M059J (cell line): Measurements from ENCODE around the gene ACER3. TPM values are rescaled to one million over a fixed set of nuclear protein-coding genes. Genes with fewer than 3 reads are reported as not detected.
A peak's percentile ranks its signal among the peaks of the same experiment; 100 is the strongest.
"Not testable (repeated sequence)": the region's sequence is repeated elsewhere in the genome, so short reads cannot be mapped to it uniquely, and the experiment has no call there.

Source experiments
- DNase-seq: peaks from one replicate; pipeline ENCODE4 v3.0.0-alpha.2; 2012; ENCODE audit warnings: low read depth
- total RNA-seq: library from RNA; depleted of rRNA; stranded (reverse); fragments of >200 nt; shearing (Covaris generic); gene quantifications from 2 replicates; pipeline ENCODE4 v1.2.3, GENCODE V29; 2014

ACER3 gene
- total RNA-seq, 1 experiment from 2014 or later = 21.4 TPM

GRCh38 chr11:76995081-76995576, 134.4 kb downstream of the ACER3 start:
- DNase-seq = no peak

- DNase-seq = no peak
These were observed 136.8 kb downstream of the ACER3 start for GRCh38 chr11:76997512-76997911.

DNA sequence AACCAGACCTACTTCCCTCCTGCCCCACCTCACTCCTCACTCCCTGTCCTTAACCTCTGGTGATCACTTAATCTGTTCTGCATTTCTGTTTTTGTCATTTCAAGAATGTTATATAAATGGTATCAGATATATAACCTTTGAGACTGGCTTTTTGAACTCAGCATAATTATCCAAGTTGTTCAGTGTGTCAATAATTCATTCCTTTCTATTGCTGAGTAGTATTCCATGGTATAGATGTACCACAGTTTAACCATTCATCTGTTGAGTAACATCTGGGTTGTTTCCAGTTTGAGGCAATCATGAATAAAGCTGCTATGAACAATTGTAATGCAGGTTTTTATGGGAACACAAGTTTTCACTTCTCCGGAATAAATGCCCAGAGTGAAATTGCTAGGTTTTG, 138.9 kb downstream of the ACER3 start:
- DNase-seq = no peak

DNA sequence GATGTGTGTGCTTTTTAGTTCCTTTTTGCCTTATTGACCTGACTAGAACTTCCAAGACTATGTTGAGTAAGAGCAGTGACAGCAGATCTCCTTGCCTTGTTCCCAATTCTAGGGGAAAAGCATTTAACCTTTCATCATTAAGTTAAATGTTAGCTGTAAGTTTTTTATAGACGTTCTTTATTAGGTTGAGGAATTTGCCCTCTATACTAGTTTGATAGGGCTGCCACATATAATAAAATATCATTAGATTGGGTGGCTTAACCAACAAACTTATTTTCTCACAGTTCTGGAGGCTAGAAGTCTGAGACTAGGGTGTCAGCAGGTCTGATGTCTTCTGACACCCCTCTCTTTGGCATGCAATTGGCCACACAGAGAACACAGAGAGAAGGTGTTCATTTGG, 140.9 kb downstream of the ACER3 start:
- DNase-seq = no peak

DNA sequence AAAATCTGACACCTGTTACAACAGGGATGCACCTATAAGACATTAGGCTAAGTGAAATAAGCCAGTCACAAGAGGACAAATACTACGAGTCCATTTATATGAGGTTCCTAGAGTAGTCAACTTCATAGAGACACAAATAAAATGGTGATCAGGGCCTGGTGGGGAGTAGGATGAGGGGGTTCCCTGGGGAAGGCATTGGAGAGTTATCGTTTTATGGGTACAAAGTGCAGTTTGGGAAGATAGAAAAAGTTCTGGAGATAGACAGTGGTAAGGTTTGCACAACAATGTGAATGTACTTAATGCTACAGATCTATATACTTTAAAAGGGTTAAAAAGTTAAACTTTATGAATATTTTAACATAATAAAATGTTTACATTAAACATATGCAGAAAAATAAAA, 142.1 kb downstream of the ACER3 start:
- no peak for DNase-seq

DNA sequence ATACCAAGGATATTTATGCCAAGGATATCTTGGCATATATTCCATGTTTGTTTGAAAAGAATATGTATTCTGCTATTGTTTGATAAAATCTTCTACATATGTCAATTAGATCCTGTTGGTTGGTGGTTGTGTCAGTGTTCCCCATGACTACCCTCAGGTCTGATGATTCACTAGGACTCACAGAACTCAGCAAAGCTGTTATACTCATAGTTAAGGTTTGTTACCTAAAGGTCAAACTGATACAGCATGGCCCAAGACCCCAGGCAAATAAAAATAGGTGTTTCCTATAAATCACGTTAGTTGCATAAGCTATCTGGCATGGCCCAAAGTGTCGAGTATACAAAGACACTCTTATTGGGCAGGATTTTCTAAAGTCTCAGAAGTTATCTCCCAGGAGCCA, 143.2 kb downstream of the ACER3 start:
- peak; percentile 34 for DNase-seq

DNA sequence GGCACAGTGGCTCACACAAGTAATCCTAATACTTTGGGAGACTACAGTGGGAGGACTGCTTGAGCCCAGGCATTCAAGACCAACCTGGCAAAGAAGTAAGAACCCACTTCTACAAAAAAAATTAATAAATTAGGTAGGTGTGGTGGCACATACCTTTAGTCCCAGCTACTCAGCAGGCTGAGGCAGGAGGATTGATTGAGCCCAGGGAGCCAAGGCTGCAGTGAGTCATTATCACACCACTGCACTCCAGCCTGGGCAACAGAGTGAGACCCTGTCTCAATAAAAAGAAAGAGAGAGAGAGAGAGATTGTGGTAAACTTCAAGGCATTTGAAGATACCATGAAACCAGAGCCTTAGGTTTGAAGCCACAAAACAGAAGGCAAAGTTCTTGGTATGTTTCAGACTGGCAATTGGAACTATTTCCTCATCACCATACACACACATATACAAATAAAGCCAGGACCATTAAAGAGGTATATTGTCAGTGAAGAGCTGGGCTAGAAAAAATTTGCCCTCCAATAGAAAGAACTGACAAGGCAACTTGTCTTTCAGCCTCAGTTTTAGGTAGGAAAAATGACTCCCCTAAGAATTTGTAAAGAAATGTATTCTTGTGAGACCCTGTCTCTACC, 148.9 kb downstream of the ACER3 start:
- DNase-seq = no peak

DNA sequence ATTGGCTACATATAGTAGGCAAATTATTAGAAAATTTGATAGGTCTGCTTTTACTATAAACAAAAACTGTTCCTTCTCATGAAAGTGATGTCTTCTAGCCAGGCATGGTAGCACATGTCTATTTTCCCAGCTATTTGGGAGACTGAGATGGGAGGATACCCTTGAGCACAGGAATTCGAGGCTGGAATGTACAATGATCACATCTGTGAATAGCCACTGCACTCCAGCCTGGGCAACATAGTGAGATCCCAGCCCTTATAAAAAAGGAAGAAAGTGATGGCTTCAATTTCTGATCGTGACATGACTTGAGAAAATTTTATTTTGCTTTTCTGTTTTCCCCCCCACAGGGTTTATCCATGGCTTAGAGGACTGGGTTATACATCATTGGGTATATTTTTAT, 154.0 kb downstream of the ACER3 start:
- DNase-seq = no peak

DNA sequence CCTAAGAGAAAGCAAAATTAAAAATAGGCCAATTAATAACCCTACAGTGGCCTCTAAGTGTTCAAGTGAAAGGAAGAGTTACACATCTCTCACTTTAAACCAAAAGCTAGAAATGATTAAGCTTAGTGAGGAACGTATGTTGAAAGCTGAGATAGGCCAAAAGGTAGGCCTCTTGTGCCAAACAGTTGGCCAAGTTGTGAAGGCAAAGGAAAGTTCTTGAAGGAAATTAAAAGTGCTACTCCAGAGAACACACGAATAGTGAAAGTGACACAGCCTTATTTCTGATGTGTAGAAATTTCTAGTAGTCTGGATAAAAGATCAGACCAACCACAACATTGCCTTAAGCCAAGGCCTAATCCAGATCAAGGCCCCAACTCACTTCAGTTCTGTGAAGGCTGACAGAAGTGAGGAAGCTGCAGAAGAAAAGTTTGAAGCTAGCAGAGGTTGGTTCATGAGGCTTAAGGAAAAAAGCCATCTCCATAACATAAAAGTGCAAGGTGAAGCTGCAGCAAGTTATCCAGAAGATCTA, 157.7 kb downstream of the ACER3 start:
- not testable (repeated sequence) for DNase-seq

GRCh38 chr11:77019976-77020595, 159.4 kb downstream of the ACER3 start:
- DNase-seq = peak; percentile 85

GRCh38 chr11:77020734-77021133, 160.0 kb downstream of the ACER3 start:
- DNase-seq = no peak

GRCh38 chr11:77024745-77025144, 164.0 kb downstream of the ACER3 start:
- no peak for DNase-seq

DNA sequence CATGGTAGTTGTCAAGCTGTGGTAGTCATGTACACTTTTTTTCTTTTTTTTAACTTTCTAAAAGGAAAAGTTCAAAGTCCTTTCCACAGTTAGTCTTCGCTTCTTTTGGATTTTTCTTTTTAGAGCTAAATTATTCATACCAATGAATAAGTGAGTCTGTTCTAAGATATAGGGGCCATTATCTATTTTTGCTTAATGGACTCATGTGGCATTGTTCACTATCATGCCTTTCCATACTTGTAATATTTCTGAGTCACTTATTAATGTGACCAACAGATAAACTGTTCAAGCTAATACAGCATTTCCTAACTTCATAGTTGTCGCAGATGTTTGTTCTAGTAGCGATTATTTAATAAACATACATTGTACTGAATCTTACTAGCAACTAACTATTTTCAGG, 165.5 kb downstream of the ACER3 start:
- DNase-seq = no peak

DNA sequence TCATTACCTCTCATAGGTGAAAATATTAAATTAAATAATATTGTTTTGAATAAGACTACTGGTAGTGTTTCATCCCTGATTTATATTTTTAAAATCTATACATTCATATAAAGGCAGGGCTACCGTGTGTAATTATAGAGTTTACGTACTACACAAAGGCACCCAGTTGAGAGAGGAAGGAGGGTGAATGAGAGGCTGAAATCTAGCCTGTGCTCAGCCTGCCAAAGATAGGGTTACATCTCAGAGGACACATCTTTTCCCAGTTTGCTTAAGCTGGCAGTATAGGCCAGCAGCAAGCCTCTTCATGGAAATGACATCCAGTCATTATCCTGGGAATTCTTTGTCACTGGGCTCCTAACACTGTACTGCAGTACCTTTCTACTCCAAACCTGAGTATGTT, 166.0 kb downstream of the ACER3 start:
- DNase-seq = no peak

DNA sequence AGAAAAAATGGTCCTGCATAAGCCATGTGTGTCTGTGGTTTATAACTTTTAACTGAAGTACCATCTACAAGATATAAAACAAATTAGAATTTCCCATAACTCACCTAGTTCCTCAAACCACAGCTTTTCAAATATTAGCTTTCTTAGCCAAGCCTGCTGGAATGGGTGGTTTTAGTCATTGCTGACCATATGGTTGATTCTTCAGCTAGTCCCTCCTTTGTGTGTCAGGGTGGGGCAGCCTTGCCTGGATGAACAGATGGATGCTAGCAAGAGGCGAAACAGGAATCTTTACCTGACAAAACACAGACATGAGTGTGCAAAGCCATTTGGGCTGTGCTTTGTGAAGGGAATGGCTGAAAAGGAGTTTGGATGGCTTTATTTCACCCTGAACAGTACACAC, 166.6 kb downstream of the ACER3 start:
- DNase-seq = no peak

DNA sequence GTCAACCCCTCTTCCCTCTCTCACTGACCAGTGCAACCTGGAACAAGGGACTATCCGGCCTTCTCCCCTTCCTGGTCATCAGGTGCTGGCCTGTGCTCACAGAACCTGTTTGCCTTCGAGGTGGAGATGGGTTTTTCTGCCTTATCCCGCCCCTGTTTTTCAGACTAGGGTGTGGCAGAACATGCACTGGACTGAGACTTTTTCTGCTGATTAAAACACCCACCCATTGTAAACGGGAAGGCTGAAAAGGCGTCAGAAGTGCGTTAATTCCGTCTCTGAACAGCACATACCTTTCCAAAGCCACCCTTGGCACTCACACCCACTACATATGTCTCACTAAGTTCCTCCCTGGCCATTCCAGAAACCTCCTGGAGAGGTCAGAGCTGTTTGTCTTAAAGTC, 169.1 kb downstream of the ACER3 start:
- DNase-seq = no peak

- DNase-seq = no peak
These were observed 170.2 kb downstream of the ACER3 start for GRCh38 chr11:77030834-77031414.

DNA sequence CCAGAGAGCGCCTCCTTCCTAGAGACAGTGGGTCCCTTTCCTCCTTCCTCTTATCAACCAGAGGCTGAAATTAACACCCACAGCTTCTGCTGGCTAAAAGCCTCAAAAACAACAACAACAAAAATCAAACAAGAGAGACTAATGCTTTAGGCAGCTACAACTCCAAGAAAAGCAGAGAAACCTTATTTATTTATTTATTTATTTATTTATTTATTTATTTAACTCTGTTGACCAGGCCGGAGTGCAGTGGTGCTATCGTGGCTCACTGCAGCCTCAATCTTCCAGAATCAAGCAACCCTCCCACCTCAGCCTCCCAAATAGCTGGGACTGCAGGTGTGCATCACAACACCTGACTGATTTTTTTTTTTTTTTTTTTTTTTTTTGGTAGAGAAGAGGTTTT, 170.9 kb downstream of the ACER3 start:
- no peak for DNase-seq

- DNase-seq = no peak
These were observed 174.3 kb downstream of the ACER3 start for GRCh38 chr11:77035039-77035438.

- no peak for DNase-seq
These were observed 174.9 kb downstream of the ACER3 start for GRCh38 chr11:77035580-77035979.

GRCh38 chr11:77036398-77036797, 175.7 kb downstream of the ACER3 start:
- no peak for DNase-seq

DNA sequence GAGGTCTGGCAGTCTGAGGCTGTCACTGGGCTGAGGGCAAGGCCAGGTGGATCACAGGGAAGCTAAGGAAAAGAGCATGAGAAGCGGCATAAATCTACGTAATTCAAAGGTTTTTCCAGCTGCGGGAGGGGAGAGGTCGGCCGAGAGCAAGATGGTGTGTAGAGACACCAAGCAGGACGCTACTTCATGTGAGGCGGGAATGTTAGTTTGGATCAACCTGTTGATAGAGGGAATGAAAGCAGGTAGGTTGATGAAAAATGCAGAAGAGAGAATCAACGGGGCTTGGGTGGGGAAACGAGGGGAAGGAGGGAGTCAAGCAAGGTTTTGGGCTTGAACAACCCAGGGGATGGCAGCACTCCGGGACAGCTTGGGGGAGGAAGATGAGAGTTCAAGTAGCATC, 176.3 kb downstream of the ACER3 start:
- DNase-seq = no peak
